ENCODE measurements around the gene SBNO2.
A peak's percentile ranks its signal among the peaks of the same experiment; 100 is the strongest.

SBNO2 gene

GRCh38 chr19:1128106-1128505 is 46.0 kb downstream of the SBNO2 start:
- DNase-seq (ENCODE audit: low spot score) = no peak
- no peak for TF ChIP-seq CTCF (IDR thresholded peaks at IDR 0.05; ENCODE audit: borderline replicate concordance, control extremely low read depth, extremely low read depth, insufficient read depth, missing control alignments)
- in situ Hi-C loops (cut with MboI; ENCODE audit: low sequenced_read_pairs, unreplicated experiment) = no loop called here

GRCh38 chr19:1126984-1127760 is 46.9 kb downstream of the SBNO2 start:
- TF ChIP-seq CTCF (IDR thresholded peaks at IDR 0.05; ENCODE audit: borderline replicate concordance, control extremely low read depth, extremely low read depth, insufficient read depth, missing control alignments) = no peak
- no peak for DNase-seq (ENCODE audit: low spot score)
- in situ Hi-C loops (cut with MboI; ENCODE audit: low sequenced_read_pairs, unreplicated experiment) = no loop called here

- no peak for DNase-seq (ENCODE audit: low spot score)
- in situ Hi-C loops (cut with MboI; ENCODE audit: low sequenced_read_pairs, unreplicated experiment) = no loop called here
Measured at GRCh38 chr19:1125601-1126467, 48.2 kb downstream of the SBNO2 start.

GRCh38 chr19:1123885-1124677 is 50.0 kb downstream of the SBNO2 start:
- in situ Hi-C loops (cut with MboI; ENCODE audit: low sequenced_read_pairs, unreplicated experiment) = no loop called here
- DNase-seq (ENCODE audit: low spot score) = no peak
- TF ChIP-seq CTCF (IDR thresholded peaks at IDR 0.05; ENCODE audit: borderline replicate concordance, control extremely low read depth, extremely low read depth, insufficient read depth, missing control alignments) = no peak

More at GRCh38 chr19:1125601-1126467, 48.2 kb downstream of the SBNO2 start:
- TF ChIP-seq CTCF (IDR thresholded peaks at IDR 0.05; ENCODE audit: borderline replicate concordance, control extremely low read depth, extremely low read depth, insufficient read depth, missing control alignments) = no peak

GRCh38 chr19:1123381-1123780 is 50.7 kb downstream of the SBNO2 start:
- TF ChIP-seq CTCF (IDR thresholded peaks at IDR 0.05; ENCODE audit: borderline replicate concordance, control extremely low read depth, extremely low read depth, insufficient read depth, missing control alignments) = no peak
- DNase-seq (ENCODE audit: low spot score) = no peak
- in situ Hi-C loops (cut with MboI; ENCODE audit: low sequenced_read_pairs, unreplicated experiment) = no loop called here

GRCh38 chr19:1122972-1123363 is 51.1 kb downstream of the SBNO2 start:
- in situ Hi-C loops (cut with MboI; ENCODE audit: low sequenced_read_pairs, unreplicated experiment) = no loop called here
- no peak for TF ChIP-seq CTCF (IDR thresholded peaks at IDR 0.05; ENCODE audit: borderline replicate concordance, control extremely low read depth, extremely low read depth, insufficient read depth, missing control alignments)
- DNase-seq (ENCODE audit: low spot score) = peak; percentile 96
